LNCaP clone FGC (cell line): Measurements from ENCODE around the gene PBX1.

Source experiments
- DNase-seq: peaks from one replicate; pipeline ENCODE4 v3.0.0-alpha.2; 2011; ENCODE audit warnings: low read depth
- H3K4me3 ChIP-seq: 2 replicates; pipeline ENCODE4 v1.5.1; 2011; ENCODE audit warnings: mild to moderate bottlenecking, low read depth, low read length, control low read depth
- CTCF ChIP-seq: IDR thresholded peaks from 2 replicates; pipeline ENCODE4 v1.5.1; 2012; ENCODE audit warnings: mild to moderate bottlenecking; ENCODE audit not compliant: control insufficient read depth, insufficient read depth; ENCODE audit errors: extremely low read depth

Gene PBX1

GRCh38 chr1:164767752-164768402 lies 208.9 kb downstream of the PBX1 start:
- no peak overlapping the region for H3K4me3 ChIP-seq
- TF ChIP-seq CTCF, result no peak
- DNase-seq, result no peak

- H3K4me3 ChIP-seq, result no peak overlapping the region
- TF ChIP-seq CTCF, result no peak
- no peak for DNase-seq
These were observed 209.6 kb downstream of the PBX1 start for GRCh38 chr1:164768619-164769018.

- H3K4me3 ChIP-seq, result no peak overlapping the region
- no peak for DNase-seq
- no peak for TF ChIP-seq CTCF
These were observed 210.6 kb downstream of the PBX1 start for GRCh38 chr1:164769486-164770130.

GRCh38 chr1:164770131-164770529 lies 211.1 kb downstream of the PBX1 start:
- DNase-seq, result no peak
- no peak for TF ChIP-seq CTCF
- no peak overlapping the region for H3K4me3 ChIP-seq

GRCh38 chr1:164771041-164771618 lies 212.1 kb downstream of the PBX1 start:
- H3K4me3 ChIP-seq, result no peak overlapping the region
- no peak for DNase-seq
- TF ChIP-seq CTCF, result no peak

GRCh38 chr1:164771619-164772361 lies 212.8 kb downstream of the PBX1 start:
- no peak for DNase-seq
- H3K4me3 ChIP-seq, result no peak overlapping the region
- TF ChIP-seq CTCF, result no peak
